SW 1271 (cell line): ENCODE results near the gene C1QTNF9.
"Not testable (repeated sequence)": the region's sequence is repeated elsewhere in the genome, so short reads cannot be mapped to it uniquely, and the experiment has no call there.

Experiments used
- DNase-seq, 2 experiments: peaks; one replicate each; lab custom pipeline; 2025; lab: John Stamatoyannopoulos, UW

Gene C1QTNF9

GRCh38 chr13:24282256-24282655, 27.1 kb upstream of the C1QTNF9 start:
- DNase-seq, result no peak

- no peak for DNase-seq
Measured at GRCh38 chr13:24284889-24285565, 24.4 kb upstream of the C1QTNF9 start.

GRCh38 chr13:24286624-24287023, 22.8 kb upstream of the C1QTNF9 start:
- no peak for DNase-seq

- no peak for DNase-seq
Measured at GRCh38 chr13:24287748-24288287, 21.6 kb upstream of the C1QTNF9 start.

GRCh38 chr13:24288870-24289269, 20.5 kb upstream of the C1QTNF9 start:
- no peak for DNase-seq

GRCh38 chr13:24290280-24290932, 19.0 kb upstream of the C1QTNF9 start:
- no peak for DNase-seq

GRCh38 chr13:24292481-24292880, 16.9 kb upstream of the C1QTNF9 start:
- no peak for DNase-seq

GRCh38 chr13:24293746-24294145, 15.6 kb upstream of the C1QTNF9 start:
- no peak for DNase-seq

- DNase-seq, result no peak
Measured at GRCh38 chr13:24299488-24300114, 9.8 kb upstream of the C1QTNF9 start.

- no peak for DNase-seq
Measured at GRCh38 chr13:24301434-24301833, 7.9 kb upstream of the C1QTNF9 start.

- no peak for DNase-seq
Measured at GRCh38 chr13:24301911-24302310, 7.5 kb upstream of the C1QTNF9 start.

- no peak for DNase-seq
Measured at GRCh38 chr13:24304620-24305019, 4.8 kb upstream of the C1QTNF9 start.

- no peak for DNase-seq
Measured at GRCh38 chr13:24306632-24307031, 2.7 kb upstream of the C1QTNF9 start.

- DNase-seq, result no peak
Measured at GRCh38 chr13:24307211-24308067, 1.9 kb upstream of the C1QTNF9 start.

GRCh38 chr13:24308068-24308445, 1.3 kb upstream of the C1QTNF9 start:
- DNase-seq, result no peak

GRCh38 chr13:24308488-24309020, 826 bp upstream of the C1QTNF9 start:
- DNase-seq, result no peak

- DNase-seq, result no peak
Measured at GRCh38 chr13:24313439-24313838, 4.1 kb downstream of the C1QTNF9 start.

- not testable (repeated sequence) for DNase-seq
Measured at GRCh38 chr13:24317835-24318234, 8.5 kb downstream of the C1QTNF9 start.

GRCh38 chr13:24318878-24319277, 9.5 kb downstream of the C1QTNF9 start:
- DNase-seq, result not testable (repeated sequence)

GRCh38 chr13:24319641-24320040, 10.3 kb downstream of the C1QTNF9 start:
- DNase-seq, result not testable (repeated sequence)

GRCh38 chr13:24321416-24321815, 12.0 kb downstream of the C1QTNF9 start:
- DNase-seq, result not testable (repeated sequence)

GRCh38 chr13:24322470-24322869, 13.1 kb downstream of the C1QTNF9 start:
- not testable (repeated sequence) for DNase-seq
